Amniotic stem cell (primary cell): ENCODE data around the gene NTMT1.
A peak's percentile ranks its signal among the peaks of the same experiment; 100 is the strongest.

ENCODE experiments used
- DNase-seq: peaks from one replicate; lab custom pipeline; 2025; lab: John Stamatoyannopoulos, UW

NTMT1 gene

GRCh38 chr9:129678844-129679243 is 52.9 kb downstream of the NTMT1 start:
- no peak for DNase-seq

- DNase-seq: no peak
Measured at GRCh38 chr9:129679537-129679936, 53.6 kb downstream of the NTMT1 start.

- no peak for DNase-seq
Measured at GRCh38 chr9:129681924-129682323, 56.0 kb downstream of the NTMT1 start.

GRCh38 chr9:129682381-129682780 is 56.4 kb downstream of the NTMT1 start:
- no peak for DNase-seq

- DNase-seq: peak; percentile 39
Measured at GRCh38 chr9:129685220-129685932, 59.4 kb downstream of the NTMT1 start.
